HEK293 (cell line): ENCODE results near the gene MAML2.

ENCODE experiments used
- CTCF ChIP-seq: fragments of 450-650 bp; formaldehyde crosslinking; IDR thresholded peaks from 2 replicates; pipeline ENCODE4 v1.5.1; 2016; ENCODE audit warnings: missing biosample characterization, missing genetic modification characterization
- SALL2 ChIP-seq: fragments of 450-650 bp; formaldehyde crosslinking; IDR thresholded peaks from 2 replicates; pipeline ENCODE4 v1.5.0; 2017; ENCODE audit warnings: missing biosample characterization, mild to moderate bottlenecking, missing genetic modification characterization, borderline replicate concordance
- YY1 ChIP-seq: fragments of 450-650 bp; formaldehyde crosslinking; IDR thresholded peaks from 2 replicates; pipeline ENCODE4 v1.5.1; 2018; ENCODE audit warnings: missing biosample characterization, missing genetic modification characterization
- ZNF10 ChIP-seq: fragments of 450-650 bp; formaldehyde crosslinking; IDR thresholded peaks from 2 replicates; pipeline ENCODE4 v1.5.1; 2017; ENCODE audit warnings: missing biosample characterization, missing genetic modification characterization
- ZNF24 ChIP-seq: fragments of 450-650 bp; formaldehyde crosslinking; IDR thresholded peaks from 2 replicates; pipeline ENCODE4 v1.5.1; 2016; ENCODE audit warnings: missing biosample characterization, missing genetic modification characterization
- ZNF324 ChIP-seq: fragments of 450-650 bp; formaldehyde crosslinking; IDR thresholded peaks from 2 replicates; pipeline ENCODE4 v1.5.1; 2016; ENCODE audit warnings: missing biosample characterization, missing genetic modification characterization
- ZNF626 ChIP-seq: fragments of 450-650 bp; sonication (Bioruptor Pico); formaldehyde crosslinking; IDR thresholded peaks from 2 replicates; pipeline ENCODE4 v1.5.1; 2018; ENCODE audit warnings: missing biosample characterization, missing genetic modification characterization, inconsistent platforms
- ZNF660 ChIP-seq: fragments of 450-650 bp; IDR thresholded peaks from 2 replicates; pipeline ENCODE4 v1.5.1; 2018; ENCODE audit warnings: missing biosample characterization, mild to moderate bottlenecking, missing genetic modification characterization
- ZNF76 ChIP-seq: fragments of 450-650 bp; formaldehyde crosslinking; IDR thresholded peaks from 2 replicates; pipeline ENCODE4; 2016; ENCODE audit warnings: low read depth, missing biosample characterization, missing genetic modification characterization, borderline replicate concordance

DNA sequence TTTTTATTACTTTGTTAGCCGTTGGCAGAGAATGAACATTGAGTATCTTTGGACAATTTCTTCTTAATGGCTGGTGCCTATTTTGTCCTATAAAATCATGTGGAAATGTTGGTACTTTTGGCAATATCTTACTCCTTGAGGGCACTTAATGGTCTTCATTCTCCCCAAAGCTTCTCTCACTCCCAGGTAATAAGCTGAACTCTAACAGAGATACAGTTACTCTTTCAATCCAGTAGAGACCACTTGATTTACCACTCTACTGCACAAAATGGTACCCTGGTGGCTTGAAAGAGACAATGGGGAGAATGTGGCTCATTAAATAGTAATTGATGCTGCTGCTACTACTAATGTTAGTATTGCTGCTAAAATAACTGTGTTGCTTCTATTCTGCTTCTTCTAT is 53.0 kb downstream of the MAML2 start:
- TF ChIP-seq ZNF626 (tag by site-specific recombination) (no peak), CTCF (tag by site-specific recombination) (no peak), ZNF24 (tag by site-specific recombination) (no peak), YY1 (tag by site-specific recombination) (no peak), ZNF660 (tag by site-specific recombination) (no peak), ZNF76 (tag by site-specific recombination) (no peak), SALL2 (no peak), ZNF10 (tag by site-specific recombination) (no peak), ZNF324 (no peak)
